HepG2 (cell line): ENCODE data around the gene LSMEM2. TPM values are rescaled to one million over a fixed set of nuclear protein-coding genes. Genes with fewer than 3 reads are reported as not detected.
A peak's percentile ranks its signal among the peaks of the same experiment; 100 is the strongest.

Source experiments
- ATF2 ChIP-seq: sonication (generic); formaldehyde crosslinking; IDR thresholded peaks from 2 replicates; pipeline ENCODE4 v1.4.0; 2020; ENCODE audit warnings: missing genetic modification reagents
- EZH2 ChIP-seq: conservative IDR thresholded peaks from 2 replicates; pipeline ENCODE4 v1.6.1; 2012; ENCODE audit warnings: mild to moderate bottlenecking, low read depth, low read length, moderate library complexity
- FOXM1 ChIP-seq: sonication (generic); formaldehyde crosslinking; IDR thresholded peaks from 2 replicates; pipeline ENCODE4 v1.5.0; 2020; ENCODE audit warnings: missing genetic modification reagents
- HDAC2 ChIP-seq: sonication (generic); formaldehyde crosslinking; IDR thresholded peaks from 2 replicates; pipeline ENCODE4 v1.4.0; 2020; ENCODE audit warnings: missing genetic modification reagents
- KDM6A ChIP-seq: IDR thresholded peaks from 2 replicates; pipeline ENCODE4 v1.6.1; 2016; ENCODE audit warnings: low read depth
- MAF1 ChIP-seq: sonication (generic); formaldehyde crosslinking; IDR thresholded peaks from 2 replicates; pipeline ENCODE4 v1.5.0; 2020; ENCODE audit warnings: missing genetic modification reagents, borderline replicate concordance
- MIER2 ChIP-seq: IDR thresholded peaks from 2 replicates; pipeline ENCODE4 v1.6.1; 2016; ENCODE audit warnings: missing biosample characterization, missing genetic modification reagents
- NCOA2 ChIP-seq: sonication (generic); formaldehyde crosslinking; IDR thresholded peaks from 2 replicates; pipeline ENCODE4 v1.8.0; 2022; ENCODE audit warnings: inconsistent platforms
- NR2C2 ChIP-seq: sonication (generic); formaldehyde crosslinking; IDR thresholded peaks from 2 replicates; pipeline ENCODE4 v1.4.0; 2020; ENCODE audit warnings: missing genetic modification reagents, mild to moderate bottlenecking, moderate library complexity, borderline replicate concordance
- PAWR ChIP-seq: sonication (generic); formaldehyde crosslinking; IDR thresholded peaks from 2 replicates; pipeline ENCODE4 v1.4.0; 2020; ENCODE audit warnings: missing genetic modification reagents, mild to moderate bottlenecking, borderline replicate concordance
- PRDM4 ChIP-seq: sonication (generic); formaldehyde crosslinking; IDR thresholded peaks from 2 replicates; pipeline ENCODE4 v1.9.0; 2021; ENCODE audit warnings: missing genetic modification reagents, borderline replicate concordance
- RELA ChIP-seq: sonication (generic); formaldehyde crosslinking; IDR thresholded peaks from 2 replicates; pipeline ENCODE4 v1.4.0; 2020; ENCODE audit warnings: missing genetic modification reagents
- SALL2 ChIP-seq: sonication (generic); formaldehyde crosslinking; IDR thresholded peaks from 2 replicates; pipeline ENCODE4 v1.8.1; 2023; ENCODE audit warnings: mild to moderate bottlenecking, missing genetic modification reagents, inconsistent platforms
- SPEN ChIP-seq: sonication (generic); formaldehyde crosslinking; IDR thresholded peaks from 2 replicates; pipeline ENCODE4 v1.5.1; 2020; ENCODE audit warnings: low read depth, mild to moderate bottlenecking, missing genetic modification reagents
- ZBTB1 ChIP-seq: sonication (generic); formaldehyde crosslinking; IDR thresholded peaks from 2 replicates; pipeline ENCODE4 v1.4.0; 2020; ENCODE audit warnings: missing genetic modification reagents, borderline replicate concordance
- ZNF256 ChIP-seq: sonication (generic); formaldehyde crosslinking; conservative IDR thresholded peaks from 2 replicates; pipeline ENCODE4 v1.4.0; 2020; ENCODE audit warnings: missing genetic modification reagents
- ZNF292 ChIP-seq: sonication (generic); formaldehyde crosslinking; IDR thresholded peaks from 2 replicates; pipeline ENCODE4 v1.8.1; 2022; ENCODE audit warnings: mild to moderate bottlenecking, low read depth, missing genetic modification reagents, borderline replicate concordance
- ZNF354B ChIP-seq: sonication (generic); formaldehyde crosslinking; IDR thresholded peaks from 2 replicates; pipeline ENCODE4 v1.8.0; 2022; ENCODE audit warnings: mild to moderate bottlenecking, missing genetic modification reagents
- ZNF589 ChIP-seq: sonication (generic); formaldehyde crosslinking; conservative IDR thresholded peaks from 2 replicates; pipeline ENCODE4 v1.8.0; 2022; ENCODE audit warnings: mild to moderate bottlenecking, moderate library complexity, missing genetic modification reagents
- ZNF607 ChIP-seq: sonication (generic); formaldehyde crosslinking; IDR thresholded peaks from 2 replicates; pipeline ENCODE4 v1.5.1; 2020; ENCODE audit warnings: missing genetic modification reagents, mild to moderate bottlenecking, borderline replicate concordance
- polyA plus RNA-seq, 8 experiments: library from polyadenylated mRNA; depleted of rRNA in 3 of 8; stranded (reverse) in 7 of 8; unstranded in 1 of 8; fragments of >200 nt; fragmentation: Illumina TruSeq in 4 of 8; extraction: Trizol in 4 of 8; gene quantifications; 2 replicates each; pipeline versions ENCODE4 v1.2.1 to v1.2.3, GENCODE V29; 2011 to 2016; ENCODE audit warnings: low read depth in 4 of 8, missing spikeins in 1 of 8, mixed read lengths in 1 of 8; ENCODE audit not compliant: insufficient read depth in 1 of 8
- total RNA-seq, 5 experiments: library from RNA; depleted of rRNA; stranded (reverse); fragments of >200 nt; fragmentation: Illumina TruSeq; extraction: Trizol; gene quantifications; 2 replicates each; pipeline ENCODE4 v1.2.3, GENCODE V29; 2016; ENCODE audit warnings: low read depth in 1 of 5
- TF ChIP-seq, protein P1 (sequence below): sonication (generic); formaldehyde crosslinking; IDR thresholded peaks from 2 replicates; pipeline ENCODE4 v1.4.0; 2020; ENCODE audit warnings: mild to moderate bottlenecking, missing genetic modification reagents, borderline replicate concordance
- TF ChIP-seq, protein P2 (sequence below): sonication (generic); formaldehyde crosslinking; IDR thresholded peaks from 2 replicates; pipeline ENCODE4 v1.5.1; 2020; ENCODE audit warnings: missing genetic modification reagents, mild to moderate bottlenecking, borderline replicate concordance

Gene LSMEM2
- total and polyA plus RNA-seq, 2 of the 13 experiments (the other 11 are each of a cell fraction or from before 2014, with no cell fraction given) = 0.07 to 0.41 TPM

DNA sequence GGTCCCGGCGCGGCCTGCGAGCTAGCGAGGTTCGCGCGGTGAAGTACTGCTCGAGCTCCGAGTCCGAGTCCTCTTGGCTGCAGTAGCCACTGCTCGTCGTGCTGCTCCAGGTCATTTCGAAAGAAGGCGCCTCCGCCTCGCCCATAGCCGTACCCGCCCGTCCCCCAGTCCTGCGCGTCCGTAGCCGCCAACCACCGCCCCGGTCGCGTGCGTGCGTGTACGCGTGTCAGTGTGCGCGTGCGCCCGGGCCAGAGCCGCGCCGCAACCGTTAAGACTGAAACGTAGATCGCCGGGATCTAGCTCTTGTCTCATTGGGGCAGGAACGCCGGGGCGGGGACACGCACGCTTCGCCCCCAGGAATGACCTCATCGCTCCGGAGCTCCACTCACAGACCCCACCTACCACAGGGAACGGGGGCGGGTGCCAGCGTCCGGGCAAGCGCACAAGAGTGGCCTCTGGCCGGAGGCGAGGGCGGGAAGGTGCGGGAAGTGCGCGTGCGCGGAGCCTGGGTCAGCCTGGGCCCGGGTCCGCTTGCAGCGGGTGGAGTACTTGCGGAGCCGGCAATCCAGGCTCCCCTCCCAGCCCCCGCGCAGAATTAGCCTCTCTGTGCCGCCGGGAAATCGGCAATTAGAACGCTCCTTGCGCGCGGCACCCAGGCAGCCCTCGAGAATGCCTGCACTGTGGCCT, 58.4 kb downstream of the LSMEM2 start (continued):
- TF ChIP-seq, protein P1, sequence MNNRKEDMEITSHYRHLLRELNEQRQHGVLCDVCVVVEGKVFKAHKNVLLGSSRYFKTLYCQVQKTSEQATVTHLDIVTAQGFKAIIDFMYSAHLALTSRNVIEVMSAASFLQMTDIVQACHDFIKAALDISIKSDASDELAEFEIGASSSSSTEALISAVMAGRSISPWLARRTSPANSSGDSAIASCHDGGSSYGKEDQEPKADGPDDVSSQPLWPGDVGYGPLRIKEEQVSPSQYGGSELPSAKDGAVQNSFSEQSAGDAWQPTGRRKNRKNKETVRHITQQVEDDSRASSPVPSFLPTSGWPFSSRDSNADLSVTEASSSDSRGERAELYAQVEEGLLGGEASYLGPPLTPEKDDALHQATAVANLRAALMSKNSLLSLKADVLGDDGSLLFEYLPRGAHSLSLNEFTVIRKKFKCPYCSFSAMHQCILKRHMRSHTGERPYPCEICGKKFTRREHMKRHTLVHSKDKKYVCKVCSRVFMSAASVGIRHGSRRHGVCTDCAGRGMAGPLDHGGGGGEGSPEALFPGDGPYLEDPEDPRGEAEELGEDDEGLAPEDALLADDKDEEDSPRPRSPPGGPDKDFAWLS (CRISPR knock-in tag) = no peak; the same call in 1 of the 2 replicates
- TF ChIP-seq EZH2 (no peak), PAWR (no peak), SPEN (CRISPR knock-in tag) (peak; percentile 89), PRDM4 (no peak), SALL2 (CRISPR knock-in tag) (peak; percentile 84), ZNF292 (CRISPR knock-in tag) (no peak; the same call in 1 of the 2 replicates), ZNF589 (CRISPR knock-in tag) (peak; percentile 65; the same call in 1 of the 2 replicates), ATF2 (CRISPR knock-in tag) (peak; percentile 99), NCOA2 (CRISPR knock-in tag) (no peak), HDAC2 (CRISPR knock-in tag) (peak; percentile 61; the same call in 1 of the 2 replicates), MIER2 (CRISPR knock-in tag) (no peak), MAF1 (CRISPR knock-in tag) (no peak; the same call in 1 of the 2 replicates), KDM6A (CRISPR knock-in tag) (no peak), ZNF607 (peak; percentile 78), FOXM1 (CRISPR knock-in tag) (0 out of 2 replicates have a peak, but pooled peaks have one; percentile 22), NR2C2 (CRISPR knock-in tag) (peak; percentile 55; the same call in 1 of the 2 replicates), ZBTB1 (CRISPR knock-in tag) (no peak), RELA (CRISPR knock-in tag) (peak; percentile 73; the same call in 1 of the 2 replicates), ZNF354B (peak; percentile 61; the same call in 1 of the 2 replicates), ZNF256 (peak; percentile 95)
- TF ChIP-seq, protein P2, sequence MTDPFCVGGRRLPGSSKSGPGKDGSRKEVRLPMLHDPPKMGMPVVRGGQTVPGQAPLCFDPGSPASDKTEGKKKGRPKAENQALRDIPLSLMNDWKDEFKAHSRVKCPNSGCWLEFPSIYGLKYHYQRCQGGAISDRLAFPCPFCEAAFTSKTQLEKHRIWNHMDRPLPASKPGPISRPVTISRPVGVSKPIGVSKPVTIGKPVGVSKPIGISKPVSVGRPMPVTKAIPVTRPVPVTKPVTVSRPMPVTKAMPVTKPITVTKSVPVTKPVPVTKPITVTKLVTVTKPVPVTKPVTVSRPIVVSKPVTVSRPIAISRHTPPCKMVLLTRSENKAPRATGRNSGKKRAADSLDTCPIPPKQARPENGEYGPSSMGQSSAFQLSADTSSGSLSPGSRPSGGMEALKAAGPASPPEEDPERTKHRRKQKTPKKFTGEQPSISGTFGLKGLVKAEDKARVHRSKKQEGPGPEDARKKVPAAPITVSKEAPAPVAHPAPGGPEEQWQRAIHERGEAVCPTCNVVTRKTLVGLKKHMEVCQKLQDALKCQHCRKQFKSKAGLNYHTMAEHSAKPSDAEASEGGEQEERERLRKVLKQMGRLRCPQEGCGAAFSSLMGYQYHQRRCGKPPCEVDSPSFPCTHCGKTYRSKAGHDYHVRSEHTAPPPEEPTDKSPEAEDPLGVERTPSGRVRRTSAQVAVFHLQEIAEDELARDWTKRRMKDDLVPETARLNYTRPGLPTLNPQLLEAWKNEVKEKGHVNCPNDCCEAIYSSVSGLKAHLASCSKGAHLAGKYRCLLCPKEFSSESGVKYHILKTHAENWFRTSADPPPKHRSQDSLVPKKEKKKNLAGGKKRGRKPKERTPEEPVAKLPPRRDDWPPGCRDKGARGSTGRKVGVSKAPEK (CRISPR knock-in tag) = no peak
